IPS DF 6.9 (cell line): ENCODE measurements around the gene PRSS33.

Experiments used
- DNase-seq: peaks from one replicate; pipeline ENCODE4 v3.0.0-alpha.2; 2013; ENCODE audit warnings: low read depth, low spot score
- H3K27ac ChIP-seq: one replicate; pipeline ENCODE4 v1.5.1; 2013; ENCODE audit warnings: low read length, control low read depth
- H3K27me3 ChIP-seq: 2 replicates; pipeline ENCODE4 v1.6.1; 2013; ENCODE audit warnings: mild to moderate bottlenecking, low read length; ENCODE audit not compliant: control insufficient read depth, insufficient read depth
- H3K36me3 ChIP-seq: 2 replicates; pipeline ENCODE4 v1.6.1; 2013; ENCODE audit warnings: low read length; ENCODE audit not compliant: control insufficient read depth, insufficient read depth
- H3K4me1 ChIP-seq: 2 replicates; pipeline ENCODE4 v1.6.1; 2013; ENCODE audit warnings: low read length; ENCODE audit not compliant: control insufficient read depth, insufficient read depth
- H3K4me3 ChIP-seq: 2 replicates; pipeline ENCODE4 v1.5.1; 2013; ENCODE audit warnings: mild to moderate bottlenecking, low read length
- H3K9me3 ChIP-seq: 2 replicates; pipeline ENCODE4 v1.6.1; 2013; ENCODE audit warnings: low read length, inconsistent platforms; ENCODE audit not compliant: control insufficient read depth, insufficient read depth
- WGBS: extraction: QIAGEN DNeasy Blood & Tissue Kit; methylation state at CpG from one replicate; pipeline ENCODE4 v1.1.7; 2013; ENCODE audit warnings: mixed read lengths, missing lambda C conversion rate; ENCODE audit not compliant: insufficient read length, insufficient coverage; 5-methylcytosine and 5-hydroxymethylcytosine counted together

The PRSS33 gene

GRCh38 chr16:2769100-2769529 is 18.2 kb downstream of the PRSS33 start:
- Histone ChIP-seq H3K36me3 (peaks cover 75% of the 10 kb centered on the region), H3K27me3 (no peaks in the 10 kb centered on the region), H3K4me1 (no peaks in the 10 kb centered on the region), H3K4me3 (no peak overlapping the region), H3K27ac (no peak overlapping the region), H3K9me3 (no peaks in the 10 kb centered on the region)
- DNase-seq, result no peak
- 100% methylated on average over 2 of the region's 11 CpGs for WGBS

- Histone ChIP-seq H3K4me1 (no peaks in the 10 kb centered on the region), H3K27me3 (no peaks in the 10 kb centered on the region), H3K9me3 (no peaks in the 10 kb centered on the region), H3K4me3 (no peak overlapping the region), H3K27ac (no peak overlapping the region), H3K36me3 (peaks cover 79% of the 10 kb centered on the region)
- no CpG with 5 or more reads among the region's 17 CpGs for WGBS
- no peak for DNase-seq
Observed at GRCh38 chr16:2768403-2769089, 18.8 kb downstream of the PRSS33 start.

- Histone ChIP-seq H3K4me3 (no peak overlapping the region), H3K36me3 (peaks cover 85% of the 10 kb centered on the region), H3K27ac (no peak overlapping the region), H3K4me1 (no peaks in the 10 kb centered on the region), H3K9me3 (no peaks in the 10 kb centered on the region), H3K27me3 (no peaks in the 10 kb centered on the region)
- DNase-seq, result no peak
- WGBS, result no CpG with 5 or more reads among the region's 14 CpGs
Observed at GRCh38 chr16:2767891-2768290, 19.5 kb downstream of the PRSS33 start.

- WGBS, result no CpG with 5 or more reads among the region's 19 CpGs
- H3K27ac ChIP-seq, result no peak overlapping the region
Observed at GRCh38 chr16:2767140-2767731, 20.1 kb downstream of the PRSS33 start.

GRCh38 chr16:2766430-2767139 is 20.8 kb downstream of the PRSS33 start:
- no CpG with 5 or more reads among the region's 44 CpGs for WGBS
- Histone ChIP-seq H3K9me3 (0 out of 2 replicates have a peak, but pooled peaks cover 3% of the 10 kb centered on the region), H3K4me1 (no peaks in the 10 kb centered on the region), H3K36me3 (peaks cover 93% of the 10 kb centered on the region), H3K27ac (no peak overlapping the region), H3K4me3 (no peak overlapping the region), H3K27me3 (no peaks in the 10 kb centered on the region)
- DNase-seq, result no peak

More at GRCh38 chr16:2767140-2767731, 20.1 kb downstream of the PRSS33 start:
- H3K4me3 ChIP-seq, result no peak overlapping the region
- H3K4me1 ChIP-seq, result no peaks in the 10 kb centered on the region
- H3K36me3 ChIP-seq, result peaks cover 92% of the 10 kb centered on the region
- DNase-seq, result no peak
- H3K9me3 ChIP-seq, result no peaks in the 10 kb centered on the region
- no peaks in the 10 kb centered on the region for H3K27me3 ChIP-seq

- peaks cover 89% of the 10 kb centered on the region for H3K36me3 ChIP-seq
- H3K4me3 ChIP-seq, result no peak overlapping the region
- no peaks in the 10 kb centered on the region for H3K4me1 ChIP-seq
- no peak overlapping the region for H3K27ac ChIP-seq
- H3K9me3 ChIP-seq, result 0 out of 2 replicates have a peak, but pooled peaks cover 3% of the 10 kb centered on the region
- no peak for DNase-seq
- no CpG with 5 or more reads among the region's 73 CpGs for WGBS
- H3K27me3 ChIP-seq, result no peaks in the 10 kb centered on the region
Observed at GRCh38 chr16:2765462-2766404, 21.6 kb downstream of the PRSS33 start.

GRCh38 chr16:2764718-2765117 is 22.6 kb downstream of the PRSS33 start:
- Histone ChIP-seq H3K9me3 (0 out of 2 replicates have a peak, but pooled peaks cover 3% of the 10 kb centered on the region), H3K36me3 (peaks cover 86% of the 10 kb centered on the region), H3K27me3 (no peaks in the 10 kb centered on the region), H3K4me3 (no peak overlapping the region), H3K4me1 (no peaks in the 10 kb centered on the region), H3K27ac (no peak overlapping the region)
- DNase-seq, result no peak
- WGBS, result no CpG with 5 or more reads among the region's 9 CpGs

- H3K36me3 ChIP-seq, result peaks cover 83% of the 10 kb centered on the region
- H3K27me3 ChIP-seq, result no peaks in the 10 kb centered on the region
- DNase-seq, result no peak
- H3K4me3 ChIP-seq, result no peak overlapping the region
- WGBS, result no CpG with 5 or more reads among the region's 6 CpGs
- H3K9me3 ChIP-seq, result 0 out of 2 replicates have a peak, but pooled peaks cover 3% of the 10 kb centered on the region
- H3K4me1 ChIP-seq, result no peaks in the 10 kb centered on the region
- no peak overlapping the region for H3K27ac ChIP-seq
Observed at GRCh38 chr16:2763173-2763572, 24.2 kb downstream of the PRSS33 start.

GRCh38 chr16:2762711-2763110 is 24.6 kb downstream of the PRSS33 start:
- Histone ChIP-seq H3K27me3 (no peaks in the 10 kb centered on the region), H3K27ac (no peak overlapping the region), H3K4me1 (no peaks in the 10 kb centered on the region), H3K4me3 (no peak overlapping the region), H3K36me3 (peaks cover 83% of the 10 kb centered on the region), H3K9me3 (0 out of 2 replicates have a peak, but pooled peaks cover 3% of the 10 kb centered on the region)
- WGBS, result no CpG with 5 or more reads among the region's 13 CpGs
- DNase-seq, result no peak
